ENCODE results near the gene PERP. TPM values are rescaled to one million over a fixed set of nuclear protein-coding genes. Genes with fewer than 3 reads are reported as not detected.

PERP gene
- total and polyA plus RNA-seq, 2 donors (not counting 1 experiment from before 2014, with no cell fraction given) = 0.22 to 0.30 TPM

DNA sequence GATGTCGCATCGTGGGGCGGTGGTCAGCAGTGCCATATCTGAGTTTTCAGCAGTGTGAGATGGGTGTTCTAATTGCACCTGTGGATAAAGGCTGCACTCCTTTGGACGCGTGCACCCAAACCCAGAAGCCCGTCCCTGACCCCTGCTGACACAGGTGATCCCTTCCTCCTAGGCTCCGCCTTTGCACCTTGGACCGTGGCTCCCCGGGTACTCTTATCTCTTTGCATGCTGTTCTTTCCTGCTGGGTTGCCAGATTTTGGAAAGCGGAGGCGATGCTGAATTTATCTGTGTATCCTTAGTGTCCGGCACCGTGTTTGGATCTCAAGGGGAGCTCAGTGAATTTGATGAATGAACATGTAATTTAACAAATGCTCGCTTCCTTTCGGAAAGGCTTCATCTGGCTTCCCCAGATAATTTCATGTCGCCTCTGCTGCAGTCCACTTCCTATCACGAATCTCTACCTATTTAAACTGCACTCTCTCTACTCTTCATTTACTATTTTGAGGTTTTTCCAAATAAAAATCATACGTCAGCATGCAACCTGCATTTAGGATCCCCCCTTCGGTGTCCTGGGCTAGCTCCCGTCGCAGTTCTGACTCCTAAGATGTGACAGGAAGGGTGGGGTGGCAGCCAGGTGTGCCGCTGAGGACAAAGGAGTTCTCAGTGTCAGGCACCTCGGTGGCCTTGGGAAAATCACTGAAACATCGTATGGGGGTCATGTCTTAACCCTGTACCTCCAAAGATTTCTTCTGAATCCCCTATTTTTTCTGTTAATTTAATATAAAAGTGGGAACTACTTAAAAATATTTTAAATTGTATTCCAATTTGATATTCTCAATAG, 753 bp upstream of the PERP start:
- no peaks in the 10 kb centered on the region for H3K79me2 ChIP-seq (ENCODE audit: control insufficient read depth, insufficient read depth, low read length)
- ChIA-PET CTCF (interaction anchor here (0.8 to 3.1 kb wide), 15 partner anchors 9 to 881 kb away, joined by 3 to 28 read pairs (median 4); no protein-coding TSS in a partner anchor), POLR2A (no interaction called here)
- H3K27ac ChIP-seq (ENCODE audit: low read length in 2 of 2) = no peak overlapping the region
- intact Hi-C loops (cut with micrococcal nuclease) = loop anchor here (2.0 to 5.0 kb wide), 4 partner anchors 241 to 621 kb away; partner anchors contain the start of genes HEBP2 and TNFAIP3
- no peaks in the 10 kb centered on the region for H3K36me3 ChIP-seq (replicated peaks in 1 of 2; ENCODE audit: control extremely low read depth in 1 of 2, control insufficient read depth in 1 of 2, extremely low read depth in 1 of 2, insufficient read depth in 2 of 2, low read length in 1 of 2)
- peak overlapping the region; percentile 69 for H3K9ac ChIP-seq (ENCODE audit: low read length)
- ATAC-seq (ENCODE audit: low read depth) = peak; percentile 20
- H3K4me3 Mint-ChIP-seq = peak overlapping the region; percentile 89
- H3K4me1 ChIP-seq (ENCODE audit: control insufficient read depth in 2 of 2, insufficient read depth in 2 of 2, low read length in 2 of 2) = peaks cover 14 to 19% of the 10 kb centered on the region in 2 donors
- H3K4me1 Mint-ChIP-seq = peaks cover 18% of the 10 kb centered on the region
- DNase-seq = no peak
- TF ChIP-seq, protein P1, sequence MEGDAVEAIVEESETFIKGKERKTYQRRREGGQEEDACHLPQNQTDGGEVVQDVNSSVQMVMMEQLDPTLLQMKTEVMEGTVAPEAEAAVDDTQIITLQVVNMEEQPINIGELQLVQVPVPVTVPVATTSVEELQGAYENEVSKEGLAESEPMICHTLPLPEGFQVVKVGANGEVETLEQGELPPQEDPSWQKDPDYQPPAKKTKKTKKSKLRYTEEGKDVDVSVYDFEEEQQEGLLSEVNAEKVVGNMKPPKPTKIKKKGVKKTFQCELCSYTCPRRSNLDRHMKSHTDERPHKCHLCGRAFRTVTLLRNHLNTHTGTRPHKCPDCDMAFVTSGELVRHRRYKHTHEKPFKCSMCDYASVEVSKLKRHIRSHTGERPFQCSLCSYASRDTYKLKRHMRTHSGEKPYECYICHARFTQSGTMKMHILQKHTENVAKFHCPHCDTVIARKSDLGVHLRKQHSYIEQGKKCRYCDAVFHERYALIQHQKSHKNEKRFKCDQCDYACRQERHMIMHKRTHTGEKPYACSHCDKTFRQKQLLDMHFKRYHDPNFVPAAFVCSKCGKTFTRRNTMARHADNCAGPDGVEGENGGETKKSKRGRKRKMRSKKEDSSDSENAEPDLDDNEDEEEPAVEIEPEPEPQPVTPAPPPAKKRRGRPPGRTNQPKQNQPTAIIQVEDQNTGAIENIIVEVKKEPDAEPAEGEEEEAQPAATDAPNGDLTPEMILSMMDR (IDR thresholded peaks at IDR 0.05) = no peak
- no peak for TF ChIP-seq EZH2 (IDR thresholded peaks at IDR 0.05; ENCODE audit: borderline replicate concordance, insufficient read depth, low read depth, low read length, poor library complexity, severe bottlenecking)
- H3K27me3 Mint-ChIP-seq = peaks cover 50% of the 10 kb centered on the region
- H3K27me3 ChIP-seq (replicated peaks in 1 of 4; ENCODE audit: control extremely low read depth in 1 of 4, control insufficient read depth in 3 of 4, insufficient read depth in 4 of 4, low read length in 3 of 4) = peaks cover 0 to 46% (median 35%) of the 10 kb centered on the region in 4 experiments
- WGBS (ENCODE audit: insufficient coverage) = 2% methylated on average over 18 of the region's 24 CpGs
- no peaks in the 10 kb centered on the region for H3K9me3 Mint-ChIP-seq (ENCODE audit: insufficient read depth)
- peak overlapping the region; percentile 80 for H2AFZ ChIP-seq (ENCODE audit: insufficient read depth, low read depth, low read length, poor library complexity, severe bottlenecking)
- H4K20me1 ChIP-seq (ENCODE audit: control insufficient read depth, insufficient read depth, low read length, poor library complexity, severe bottlenecking) = no peaks in the 10 kb centered on the region
- H3K9me3 ChIP-seq (ENCODE audit: control extremely low read depth in 1 of 3, control insufficient read depth in 2 of 3, insufficient read depth in 1 of 3, low read length in 2 of 3) = no peaks in the 10 kb centered on the region
- H3K4me2 ChIP-seq (replicated peaks; ENCODE audit: low read depth, low read length, poor library complexity, severe bottlenecking) = peak overlapping the region; percentile 94
- H3K27ac Mint-ChIP-seq = peak overlapping the region; percentile 16
- H3K4me3 ChIP-seq (ENCODE audit: control extremely low read depth in 1 of 5, extremely low read depth in 1 of 5, insufficient read depth in 1 of 5, low read depth in 2 of 5, low read length in 4 of 5) = peak overlapping the region; percentile 18 to 77 (median 53)

DNA sequence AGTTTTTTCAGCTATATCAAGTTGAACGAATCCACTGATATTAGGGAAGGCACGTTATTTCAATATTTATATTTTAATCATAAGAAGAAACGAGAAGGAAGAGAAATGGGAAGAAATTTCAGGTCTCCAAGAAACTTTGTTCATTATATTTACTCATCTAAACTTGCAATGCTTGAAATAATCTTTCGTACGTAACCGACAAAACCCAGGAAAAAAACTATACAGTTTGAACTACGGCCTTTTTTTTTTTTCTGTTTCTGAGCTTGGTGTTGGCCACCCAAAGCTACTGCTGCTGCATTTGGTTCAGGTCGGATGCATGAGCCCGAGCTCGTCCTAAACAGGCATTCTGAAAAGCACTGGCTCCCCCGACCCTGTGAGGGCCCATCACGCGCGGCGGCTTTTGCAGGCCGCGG, 548 bp downstream of the PERP start:
- POLR2A ChIA-PET = no interaction called here
- H3K4me3 Mint-ChIP-seq = peak overlapping the region; percentile 90
- H3K9ac ChIP-seq (ENCODE audit: low read length) = peak overlapping the region; percentile 69
- H3K4me1 ChIP-seq (ENCODE audit: control insufficient read depth in 2 of 2, insufficient read depth in 2 of 2, low read length in 2 of 2) = peaks cover 14 to 19% of the 10 kb centered on the region in 2 donors
- peaks cover 53% of the 10 kb centered on the region for H3K27me3 Mint-ChIP-seq
- DNase-seq = no peak
- H3K4me1 Mint-ChIP-seq = peaks cover 18% of the 10 kb centered on the region
- no peak for ATAC-seq (ENCODE audit: low read depth)
- H3K9me3 ChIP-seq (ENCODE audit: control extremely low read depth in 1 of 3, control insufficient read depth in 2 of 3, insufficient read depth in 1 of 3, low read length in 2 of 3) = no peaks in the 10 kb centered on the region
- 5% methylated on average over 14 of the region's 17 CpGs for WGBS (ENCODE audit: insufficient coverage)
- intact Hi-C loops (cut with micrococcal nuclease) = loop anchor here (5.0 kb wide), 3 partner anchors 239 to 619 kb away; partner anchors contain the start of genes HEBP2 and TNFAIP3
- TF ChIP-seq, protein P1 (IDR thresholded peaks at IDR 0.05) = no peak
- no peak for TF ChIP-seq EZH2 (IDR thresholded peaks at IDR 0.05; ENCODE audit: borderline replicate concordance, insufficient read depth, low read depth, low read length, poor library complexity, severe bottlenecking)
- H3K79me2 ChIP-seq (ENCODE audit: control insufficient read depth, insufficient read depth, low read length) = no peaks in the 10 kb centered on the region
- no peaks in the 10 kb centered on the region for H4K20me1 ChIP-seq (ENCODE audit: control insufficient read depth, insufficient read depth, low read length, poor library complexity, severe bottlenecking)
- H3K4me3 ChIP-seq (ENCODE audit: control extremely low read depth in 1 of 5, extremely low read depth in 1 of 5, insufficient read depth in 1 of 5, low read depth in 2 of 5, low read length in 4 of 5) = peak overlapping the region in 4 of 5 experiments; percentile 43 to 77 (median 56)
- H3K9me3 Mint-ChIP-seq (ENCODE audit: insufficient read depth) = no peaks in the 10 kb centered on the region
- H3K27ac Mint-ChIP-seq = no peak overlapping the region
- H3K27me3 ChIP-seq (replicated peaks in 1 of 4; ENCODE audit: control extremely low read depth in 1 of 4, control insufficient read depth in 3 of 4, insufficient read depth in 4 of 4, low read length in 3 of 4) = peaks cover 0 to 46% (median 38%) of the 10 kb centered on the region in 4 experiments
- H3K36me3 ChIP-seq (replicated peaks in 1 of 2; ENCODE audit: control extremely low read depth in 1 of 2, control insufficient read depth in 1 of 2, extremely low read depth in 1 of 2, insufficient read depth in 2 of 2, low read length in 1 of 2) = no peaks in the 10 kb centered on the region
- CTCF ChIA-PET = interaction anchor here (0.6 to 3.9 kb wide), 10 partner anchors 9 to 659 kb away, joined by 3 to 43 read pairs (median 4); partner anchors contain the start of gene HEBP2
- H3K27ac ChIP-seq (ENCODE audit: low read length in 2 of 2) = no peak overlapping the region
- peak overlapping the region; percentile 80 for H2AFZ ChIP-seq (ENCODE audit: insufficient read depth, low read depth, low read length, poor library complexity, severe bottlenecking)
- H3K4me2 ChIP-seq (replicated peaks; ENCODE audit: low read depth, low read length, poor library complexity, severe bottlenecking) = peak overlapping the region; percentile 94
